GM18502 (cell line): ENCODE data around the gene TESMIN.

Experiments used
- ATAC-seq: cut with Tn5 transposase; IDR thresholded peaks from one replicate; pipeline ENCODE4 v1.9.1; 2021; ENCODE audit warnings: mild to moderate bottlenecking; ENCODE audit not compliant: unreplicated experiment, poor library complexity

The TESMIN gene

DNA sequence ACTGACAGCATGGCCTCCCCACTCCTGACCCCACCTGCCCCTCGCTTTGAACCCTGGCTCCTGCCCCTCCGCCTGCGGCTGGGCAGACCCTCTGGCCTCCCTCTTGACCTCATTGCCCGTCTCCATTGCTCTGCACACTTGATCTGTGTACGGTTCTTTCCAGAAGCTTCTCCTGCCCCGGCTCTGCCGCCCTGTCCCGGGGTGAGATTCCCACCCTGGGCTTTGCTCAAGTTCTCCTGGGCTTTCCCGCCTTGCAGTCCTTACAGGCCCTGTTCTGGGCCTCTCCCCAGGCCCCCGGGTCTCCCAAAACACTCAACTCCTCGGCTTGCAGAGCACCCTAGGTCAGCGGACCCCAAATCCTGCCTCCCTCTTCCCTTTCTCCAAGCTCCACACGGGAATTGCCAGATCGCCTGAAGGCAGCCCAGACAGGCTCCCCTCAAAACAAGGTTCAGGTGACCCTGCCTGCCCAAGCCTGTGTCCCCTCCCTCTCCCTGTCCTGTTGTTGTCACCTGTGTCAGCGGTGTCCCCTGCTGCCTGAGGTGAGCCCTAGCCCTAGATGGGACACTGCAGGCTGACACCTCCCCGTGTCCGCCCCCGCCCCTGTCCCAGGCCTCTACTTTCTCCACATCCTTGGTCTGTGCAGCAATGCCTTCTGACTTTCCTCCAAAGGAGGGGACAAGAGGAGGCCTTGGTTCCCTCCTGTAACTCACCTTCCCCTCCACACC is 65.5 kb downstream of the TESMIN start:
- ATAC-seq, result no peak

DNA sequence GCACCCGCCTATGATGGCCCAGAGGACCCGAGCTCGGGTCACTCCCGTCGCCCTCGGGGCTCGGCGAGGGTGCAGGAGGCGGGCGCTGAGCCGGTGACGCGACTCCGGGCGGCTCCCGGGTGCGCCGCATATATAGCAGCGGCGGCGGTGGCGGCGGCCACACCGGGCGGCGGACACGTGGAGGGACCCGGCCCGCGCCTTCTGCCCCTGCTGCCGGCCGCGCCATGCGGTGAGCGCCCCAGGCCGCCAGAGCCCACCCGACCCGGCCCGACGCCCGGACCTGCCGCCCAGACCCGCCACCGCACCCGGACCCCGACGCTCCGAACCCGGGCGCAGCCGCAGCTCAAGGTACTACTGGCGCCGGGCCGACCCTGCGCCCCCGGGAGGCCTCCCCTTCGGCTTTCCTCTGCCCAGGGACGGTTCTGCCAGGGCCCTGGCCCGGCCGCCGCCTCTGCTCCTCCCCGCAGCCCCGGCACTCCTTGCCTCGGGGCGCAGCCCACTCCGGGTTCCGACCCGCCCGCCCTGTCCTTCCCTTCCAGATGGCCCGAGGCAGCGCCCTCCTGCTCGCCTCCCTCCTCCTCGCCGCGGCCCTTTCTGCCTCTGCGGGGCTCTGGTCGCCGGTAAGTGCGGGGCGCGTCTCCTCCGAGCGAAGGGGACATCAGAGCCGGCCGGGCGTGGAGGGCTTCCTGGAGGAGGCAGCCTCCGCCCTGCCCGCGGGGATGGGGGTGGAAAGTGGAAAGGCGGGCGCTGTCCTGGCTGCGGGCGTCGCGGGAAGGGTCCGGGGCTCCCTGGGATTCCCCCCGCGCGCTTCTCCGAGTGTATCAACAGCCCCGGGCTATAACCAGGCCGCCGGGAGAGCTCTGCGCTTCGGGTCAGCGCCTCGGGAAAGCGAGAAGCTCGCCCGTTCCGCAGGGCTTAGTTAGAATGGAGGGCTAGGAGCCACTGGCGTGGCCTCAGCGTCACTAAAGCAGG is 66.6 kb downstream of the TESMIN start, which contains the start of gene GAL:
Gene GAL, plus strand, starts transcription at position 160 of the 972 bp plus-strand sequence. Its CDS starts 380 bp downstream, at position 540.
- no peak for ATAC-seq

DNA sequence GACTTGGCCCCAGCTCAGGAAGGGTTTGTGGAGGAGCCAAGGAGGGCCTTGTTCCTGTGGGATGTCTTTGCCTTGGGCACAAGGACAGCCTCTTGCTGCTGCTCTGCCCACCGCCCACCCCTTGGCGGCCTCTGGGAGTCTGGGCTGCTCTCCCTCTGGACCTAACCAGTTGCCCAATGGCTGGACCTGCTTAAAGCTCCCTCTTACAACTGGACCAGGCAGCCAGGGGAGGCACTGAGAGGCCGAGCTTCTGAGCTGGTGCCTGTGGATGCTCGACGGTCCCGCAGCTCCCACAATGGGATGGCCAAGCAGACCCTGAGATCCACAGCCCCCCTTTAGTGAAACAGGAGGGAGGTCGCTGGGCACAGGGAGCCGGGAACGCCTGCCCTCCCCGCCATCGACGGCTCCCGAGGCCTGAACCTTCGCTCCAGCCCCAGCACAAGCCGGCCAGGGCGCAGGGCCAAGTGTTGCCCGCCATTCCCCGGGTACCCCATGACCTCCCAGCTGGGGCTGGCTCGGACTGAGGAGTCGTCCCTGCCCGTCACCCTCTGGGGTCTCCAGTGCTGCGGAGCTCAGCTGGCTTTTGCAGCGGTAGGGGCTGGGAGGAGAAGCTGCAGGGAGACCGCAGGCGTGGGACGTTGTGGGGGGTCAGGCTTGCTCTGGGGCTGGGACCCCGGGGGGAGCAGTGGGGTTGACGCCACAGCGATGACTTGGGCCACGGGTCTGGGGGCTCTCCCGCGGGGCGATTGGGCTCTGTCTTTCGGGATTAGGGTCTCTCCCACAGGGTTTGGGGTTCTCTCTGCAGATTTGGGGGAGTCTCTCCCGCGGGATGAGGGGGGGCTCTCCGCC is 67.6 kb downstream of the TESMIN start:
- ATAC-seq, result no peak

DNA sequence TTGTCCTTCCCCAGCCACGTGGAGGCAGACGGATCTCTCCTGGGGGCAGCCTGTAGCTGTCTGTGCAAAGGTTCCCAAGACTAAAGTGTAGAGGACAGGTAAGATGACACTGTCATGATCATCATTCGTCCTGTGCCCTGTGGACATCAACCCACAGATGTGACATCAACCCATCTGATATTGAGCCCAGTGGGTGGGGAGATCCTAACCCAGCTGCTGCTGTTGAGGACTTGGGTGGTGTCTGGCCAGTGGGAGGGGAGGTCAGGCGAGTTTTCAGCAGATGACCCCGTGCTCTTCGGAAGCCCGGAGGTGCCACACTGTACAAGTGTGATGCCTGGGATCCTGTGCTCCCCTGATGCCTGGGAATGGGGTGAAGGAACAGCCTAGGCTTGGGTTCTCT is 68.2 kb downstream of the TESMIN start:
- no peak for ATAC-seq

DNA sequence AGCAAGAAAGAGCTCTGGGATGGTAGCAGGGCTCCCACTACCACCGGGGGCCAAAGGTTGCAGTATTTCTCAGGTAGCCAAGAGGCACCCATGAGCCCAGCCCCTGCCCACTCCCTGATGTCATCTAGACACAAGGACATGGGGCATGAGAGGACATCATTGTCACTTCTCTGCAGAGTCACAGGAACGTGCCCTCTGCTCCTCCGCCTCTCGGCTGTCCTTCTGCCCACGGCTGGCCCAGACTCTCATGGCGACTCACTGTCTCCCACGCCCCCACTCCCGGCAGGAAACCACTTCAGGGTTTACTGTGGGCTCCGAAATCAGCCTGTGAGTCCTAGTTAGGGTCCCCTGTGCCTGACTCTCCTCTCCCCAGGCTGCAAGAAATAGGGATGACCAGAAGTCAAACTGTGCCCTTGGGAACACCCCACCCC is 68.8 kb downstream of the TESMIN start:
- no peak for ATAC-seq

DNA sequence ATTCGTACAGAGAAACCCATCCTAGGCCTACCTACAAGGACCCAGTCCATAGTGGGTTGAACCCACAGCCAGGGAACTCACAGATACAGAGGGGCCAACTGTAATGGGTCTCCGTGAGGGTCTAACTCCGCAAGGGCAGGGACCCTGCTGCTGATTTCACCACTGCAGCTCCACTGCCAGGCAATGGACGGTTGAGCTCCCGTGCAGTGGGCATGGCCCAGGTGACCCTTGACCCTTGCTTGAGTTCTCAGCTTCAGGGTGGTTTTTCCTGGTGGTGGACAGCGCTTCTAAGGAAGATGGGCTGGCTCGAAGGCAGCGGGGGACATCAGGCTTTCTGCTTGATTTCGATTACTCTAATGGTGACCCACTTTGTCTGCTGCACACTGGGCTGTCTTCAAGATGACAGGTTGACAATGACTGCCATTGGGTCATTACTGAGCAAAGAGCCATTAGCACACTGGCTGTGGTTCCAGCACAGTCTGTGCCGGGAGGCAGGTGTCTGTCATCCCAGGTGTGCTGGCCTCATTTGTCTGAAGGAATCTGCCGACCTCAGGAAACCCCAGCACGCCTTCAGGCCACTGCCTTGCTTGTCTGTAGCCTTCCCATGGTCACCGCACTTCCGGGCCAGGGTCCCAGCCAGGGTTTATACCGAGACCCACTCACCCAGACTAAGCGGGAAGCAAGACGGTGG is 70.6 kb downstream of the TESMIN start:
- no peak for ATAC-seq

DNA sequence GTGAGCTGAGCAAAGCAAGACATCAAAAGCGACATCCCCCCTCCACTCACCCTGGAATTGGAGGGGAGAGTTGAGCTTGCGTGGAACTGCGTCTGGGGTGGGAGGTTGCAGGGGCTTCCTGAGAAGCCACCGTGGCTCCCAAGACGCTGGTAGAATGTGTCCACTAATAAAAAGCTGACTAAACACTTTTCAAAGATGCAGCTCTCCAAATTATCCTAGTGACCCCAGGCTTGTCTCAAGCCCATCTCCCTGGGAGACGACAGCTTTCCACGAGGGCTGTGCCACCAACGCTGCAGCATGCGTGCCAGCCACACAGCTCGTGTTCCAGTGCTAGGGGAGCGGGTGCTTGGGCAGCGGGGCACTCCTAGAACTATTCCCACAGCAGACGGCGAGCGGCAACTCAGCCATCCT is 73.3 kb downstream of the TESMIN start:
- no peak for ATAC-seq

DNA sequence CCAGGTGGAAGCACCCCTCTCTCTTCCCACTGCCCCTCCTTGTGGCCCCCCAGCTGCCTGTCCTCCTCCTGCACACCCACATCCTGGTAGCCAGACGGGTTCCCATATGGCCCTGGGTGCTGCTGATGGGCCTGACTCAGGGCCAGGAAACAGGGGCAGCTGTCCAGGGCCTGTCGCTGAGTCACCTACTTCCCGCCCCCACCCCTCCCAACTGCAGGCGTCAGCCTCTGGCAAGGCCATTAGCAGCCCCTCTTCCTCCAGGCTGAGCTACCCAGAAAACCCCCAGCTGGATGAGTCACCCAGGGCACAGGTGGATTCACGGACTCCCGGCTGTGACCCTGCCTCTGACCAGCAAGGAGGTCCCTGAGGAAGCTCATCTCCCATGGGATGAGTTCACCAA is 73.9 kb downstream of the TESMIN start:
- ATAC-seq, result no peak

DNA sequence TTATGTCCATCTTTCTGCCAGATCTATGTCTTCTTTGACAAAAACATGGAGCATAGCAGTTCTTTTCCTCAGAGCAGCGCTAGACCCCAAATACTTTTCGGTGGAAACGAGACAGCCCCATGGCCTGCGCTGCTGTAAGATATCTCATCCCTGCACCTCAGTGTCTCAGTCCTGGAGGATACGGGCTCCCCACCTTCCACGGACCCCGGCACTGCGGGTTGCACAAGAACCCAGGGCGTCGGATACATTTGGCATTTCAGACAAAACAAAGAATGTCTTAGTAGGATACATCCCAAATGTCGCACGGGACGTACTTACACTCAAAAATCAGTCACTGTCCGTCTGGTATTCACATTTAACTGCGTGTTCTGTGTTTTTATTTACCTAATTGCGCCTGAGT is 76.9 kb downstream of the TESMIN start:
- no peak for ATAC-seq

DNA sequence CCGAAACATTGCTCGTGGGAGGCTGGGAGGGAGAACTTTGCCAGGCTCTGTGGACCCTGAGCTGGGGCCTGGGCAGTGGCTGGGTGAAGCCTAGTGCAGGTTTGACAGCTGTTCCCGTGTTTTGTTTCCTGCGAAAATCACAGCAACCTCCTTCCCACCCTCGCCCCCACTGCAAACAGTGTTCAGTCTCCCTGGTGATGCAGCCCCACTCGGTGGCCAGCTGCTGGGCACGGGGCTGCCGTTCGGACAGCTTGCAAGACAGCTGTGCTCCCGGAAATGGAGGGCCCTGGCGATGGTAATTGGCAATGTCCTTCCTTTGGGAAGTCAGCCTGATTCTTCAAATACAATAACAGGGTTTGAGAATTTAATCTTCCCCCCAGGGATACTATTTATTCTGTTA is 77.3 kb downstream of the TESMIN start:
- no peak for ATAC-seq

DNA sequence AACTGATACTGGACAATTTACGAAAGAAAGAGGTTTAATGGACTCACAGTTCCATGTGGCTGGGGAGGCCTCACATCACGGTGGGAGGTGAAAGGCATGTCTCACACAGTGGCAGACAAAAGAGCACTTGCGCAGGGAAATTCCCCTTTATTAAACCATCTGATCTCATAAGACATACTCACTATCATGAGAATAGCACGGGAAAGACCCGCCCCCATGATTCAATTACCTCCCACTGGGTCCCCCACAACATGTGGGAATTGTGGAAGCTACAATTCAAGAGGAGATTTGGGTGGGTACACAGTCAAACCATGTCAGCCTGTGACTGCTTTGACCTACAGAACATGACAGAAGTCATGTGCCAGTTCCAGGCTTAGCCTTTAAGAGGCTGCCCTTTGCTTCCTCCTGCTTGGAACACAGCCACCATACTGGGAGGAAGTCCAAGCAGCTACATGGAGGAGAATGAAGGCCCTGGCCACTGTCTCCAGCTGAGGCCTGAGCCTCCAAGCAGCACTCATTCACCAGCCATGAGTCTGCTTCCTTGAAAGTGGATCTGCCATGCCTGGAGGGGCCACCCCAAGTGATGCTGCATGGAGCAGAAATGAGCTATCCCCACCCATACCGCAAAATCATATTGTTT is 77.9 kb downstream of the TESMIN start:
- ATAC-seq, result no peak

DNA sequence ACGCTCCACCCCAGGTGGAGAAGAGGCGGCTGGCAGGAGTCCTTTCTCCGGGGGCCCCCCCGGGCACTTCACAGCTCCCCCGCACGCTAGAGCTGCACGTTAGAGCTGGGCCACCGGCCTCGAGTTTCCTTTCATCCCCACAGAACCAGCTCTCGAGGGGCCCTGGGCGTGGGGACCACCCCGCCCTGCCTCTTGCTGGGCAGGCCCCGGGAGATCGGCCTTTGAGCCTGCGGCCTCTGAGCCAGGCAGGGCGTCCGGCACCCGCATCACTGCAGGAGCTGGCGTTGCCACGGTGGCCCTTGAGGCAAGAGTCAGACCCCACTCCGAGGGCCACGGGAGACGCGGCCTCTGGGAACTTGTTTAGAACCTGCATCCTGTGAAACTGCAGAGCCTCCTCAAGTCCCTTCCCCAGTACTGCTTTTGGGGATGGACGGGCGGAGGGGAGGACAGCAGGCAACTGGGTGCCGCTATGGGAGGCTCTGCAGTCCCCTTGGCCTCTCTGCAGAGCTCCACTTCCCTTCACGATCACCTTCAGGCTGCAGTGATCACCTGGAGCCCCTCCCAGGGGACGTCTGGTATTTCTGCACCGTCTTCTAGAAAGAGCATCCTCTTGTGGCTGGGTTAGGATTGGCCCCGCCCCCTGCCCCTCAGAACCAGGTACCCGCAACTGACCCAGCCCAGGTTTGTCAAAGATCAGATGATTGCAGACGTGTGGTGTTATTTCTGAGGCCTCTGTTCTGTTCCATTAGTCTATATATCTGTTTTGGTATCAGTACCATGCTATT is 80.9 kb downstream of the TESMIN start:
- ATAC-seq, result no peak

DNA sequence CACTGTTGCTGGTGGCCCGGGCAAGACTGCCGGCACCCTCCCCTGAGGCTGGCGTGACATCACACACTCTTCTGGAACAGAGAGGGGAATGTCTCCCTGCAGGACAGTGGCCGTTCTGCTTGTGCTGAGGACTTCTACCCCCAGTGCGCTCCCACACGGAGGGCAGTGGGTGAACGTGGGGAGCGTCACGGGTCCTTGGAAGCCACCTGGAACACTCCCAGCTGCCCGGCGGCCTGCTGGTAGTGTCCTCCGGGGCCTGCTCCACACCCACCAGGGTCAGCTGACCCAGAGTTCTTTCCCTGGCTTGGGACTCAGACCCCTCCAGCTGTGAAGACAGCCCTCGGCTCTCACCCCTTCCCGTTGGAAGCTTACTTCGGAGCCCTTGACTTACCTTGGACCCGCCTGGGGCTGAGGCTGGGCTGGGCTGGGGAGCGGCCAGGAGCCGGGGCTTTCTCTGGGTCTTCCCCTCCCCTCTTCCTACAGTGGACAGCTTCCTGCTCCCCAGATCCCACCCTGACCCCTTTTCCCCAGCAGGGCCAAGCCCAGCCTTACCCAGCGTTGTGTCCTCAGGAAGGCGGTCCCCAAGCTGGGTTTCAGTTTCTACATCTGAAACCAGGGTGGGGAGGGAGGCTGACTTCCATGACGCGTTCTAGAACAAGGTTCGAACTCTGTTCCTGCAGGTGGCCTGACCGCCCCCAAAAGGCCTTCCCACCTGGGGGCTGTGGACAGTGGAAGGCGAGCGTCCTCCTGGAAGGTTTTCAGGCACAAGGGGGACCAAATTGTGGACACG is 81.8 kb downstream of the TESMIN start:
- no peak for ATAC-seq

DNA sequence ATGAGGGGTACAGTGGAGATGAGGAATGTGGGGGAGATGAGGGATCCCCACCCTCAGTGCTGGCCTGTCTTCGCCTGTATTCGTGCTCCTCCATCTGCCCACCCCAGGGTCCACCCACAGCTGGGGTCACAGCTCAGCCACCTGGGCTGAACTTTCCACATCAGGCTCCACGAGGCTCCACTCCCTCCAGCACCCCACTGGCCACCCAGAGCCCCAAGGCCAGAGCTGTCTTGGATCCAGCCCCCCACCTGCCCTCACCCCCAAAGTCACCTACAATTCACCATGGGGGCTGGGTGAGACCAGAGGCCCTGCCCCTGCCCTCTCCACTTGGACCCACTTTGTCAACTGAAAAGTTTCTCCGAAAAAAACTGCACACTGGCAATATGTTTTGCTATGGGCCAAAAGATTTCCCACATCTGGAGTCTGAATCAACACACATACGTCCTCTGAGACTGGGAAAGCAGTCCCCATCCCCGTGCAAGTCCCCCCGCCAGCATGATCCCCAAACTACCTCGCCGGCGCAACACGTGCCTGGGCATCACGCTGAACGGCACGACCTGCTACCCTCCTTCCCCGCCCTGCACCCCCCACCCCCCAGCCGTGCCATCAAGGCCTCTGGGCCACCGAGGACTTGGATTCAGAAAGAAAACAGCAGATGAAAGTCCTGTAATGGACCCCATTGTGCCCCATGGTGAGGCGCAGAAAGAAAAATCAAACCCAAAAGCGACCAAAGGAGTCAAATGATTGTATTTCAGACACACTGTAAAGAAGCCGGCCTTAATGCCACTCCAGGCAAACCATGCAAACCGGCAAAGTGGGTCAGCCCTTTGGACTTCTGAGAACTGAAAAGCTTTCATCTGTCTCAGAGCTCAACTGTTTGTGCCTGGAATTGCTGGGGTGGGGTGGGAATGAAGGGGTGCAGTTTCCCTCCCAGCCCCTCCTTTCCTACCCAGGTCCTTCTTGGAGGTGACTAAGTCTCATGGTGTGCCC is 83.5 kb downstream of the TESMIN start:
- ATAC-seq, result no peak

DNA sequence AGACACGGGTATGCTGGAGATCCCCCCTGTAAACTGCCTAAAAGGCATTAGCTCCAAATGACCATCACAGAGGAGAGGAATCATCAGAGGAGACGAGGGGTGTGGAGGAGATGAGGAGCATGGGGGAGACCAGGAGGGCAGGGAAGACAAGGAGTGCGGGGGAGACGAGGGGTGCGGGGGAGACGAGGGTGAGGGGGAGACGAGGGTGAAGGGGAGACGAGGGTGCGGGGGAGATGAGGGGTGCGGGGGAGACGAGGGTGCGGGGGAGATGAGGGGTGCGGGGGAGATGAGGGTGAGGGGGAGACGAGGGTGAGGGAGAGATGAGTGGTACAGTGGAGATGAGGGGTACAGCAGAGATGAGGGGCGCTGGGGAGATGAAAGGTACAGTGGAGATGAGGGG is 84.5 kb downstream of the TESMIN start:
- ATAC-seq, result no peak

DNA sequence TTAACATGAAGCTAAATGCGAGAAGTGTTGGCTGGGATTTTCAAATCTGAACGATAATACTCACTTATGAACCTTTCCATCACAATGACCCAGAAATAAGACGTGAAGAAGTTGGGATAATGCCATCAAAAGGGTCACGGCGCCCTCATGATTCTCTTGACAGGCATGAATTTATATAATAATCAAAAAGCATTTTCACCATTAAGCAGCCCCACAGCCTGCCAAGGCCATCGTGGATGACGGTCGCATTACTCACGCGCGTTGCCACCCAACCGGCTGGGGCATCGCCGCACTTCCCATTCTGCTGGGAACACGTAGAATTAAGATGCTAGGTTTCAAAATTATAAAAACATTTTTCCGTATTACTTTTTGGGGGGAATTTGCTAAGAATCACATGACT is 85.9 kb downstream of the TESMIN start:
- ATAC-seq, result no peak

DNA sequence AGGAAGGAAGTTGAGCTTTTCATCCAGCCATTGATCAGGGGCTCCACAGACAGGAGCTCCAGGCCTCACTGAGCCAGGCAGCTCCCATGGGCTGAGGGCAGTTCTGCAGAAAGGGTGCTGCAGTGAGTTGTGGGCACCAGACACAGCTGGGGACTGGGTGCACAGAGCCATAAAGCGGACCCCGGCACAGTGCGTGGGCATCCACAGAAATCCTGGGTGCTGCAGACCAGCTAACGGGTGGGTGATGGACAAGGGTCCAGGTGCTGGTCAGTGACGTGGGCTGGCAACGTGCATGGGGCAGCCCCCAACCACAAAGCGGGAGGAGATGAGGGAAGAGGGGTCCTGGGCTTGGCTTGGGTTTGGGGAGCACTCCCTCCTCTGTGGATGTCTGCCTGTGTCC is 86.4 kb downstream of the TESMIN start:
- no peak for ATAC-seq
